HEK293 (cell line): ENCODE data around the gene PLCB1.
A peak's percentile ranks its signal among the peaks of the same experiment; 100 is the strongest.

ENCODE experiments used
- CTCF ChIA-PET: fragments of 350-600 bp; formaldehyde crosslinking; extraction: SDS; loops from one replicate; lab custom pipeline; 2021; ENCODE audit warnings: antibody characterized with exemption; lab: Yijun Ruan, JAX
- POLR2A ChIA-PET: fragments of 300-600 bp; formaldehyde crosslinking; extraction: SDS; loops from one replicate; lab custom pipeline; 2020; ENCODE audit warnings: antibody characterized with exemption, inconsistent platforms; lab: Yijun Ruan, JAX
- H3K27ac ChIP-seq: fragments of 200-500 bp; sonication (Bioruptor generic); 2 replicates; pipeline ENCODE4 v1.5.1; 2014; ENCODE audit warnings: low read depth, low read length, control low read depth, inconsistent platforms; ENCODE audit errors: extremely low read depth
- H3K36me3 ChIP-seq, 2 experiments: fragments of 200-500 bp in 1 of 2; sonication (Bioruptor generic) in 1 of 2; 1 replicate in 1 of 2; 2 replicates in 1 of 2; pipeline ENCODE4 v1.5.1; 2014 to 2017; ENCODE audit warnings: inconsistent platforms in 2 of 2, low read length in 2 of 2; ENCODE audit not compliant: control insufficient read depth in 2 of 2, insufficient read depth in 1 of 2
- H3K4me1 ChIP-seq: fragments of 200-500 bp; sonication (Bioruptor generic); 2 replicates; pipeline ENCODE4 v1.5.1; 2014; ENCODE audit warnings: mild to moderate bottlenecking, low read length, inconsistent platforms; ENCODE audit not compliant: control insufficient read depth, insufficient read depth
- H3K4me3 ChIP-seq: 2 replicates; pipeline ENCODE4 v1.5.1; 2011; ENCODE audit warnings: low read depth, mild to moderate bottlenecking, control low read depth, low read length, moderate library complexity
- H3K9me3 ChIP-seq: fragments of 200-500 bp; sonication (Bioruptor generic); 2 replicates; pipeline ENCODE4 v1.5.1; 2014; ENCODE audit warnings: low read depth, low read length, inconsistent platforms; ENCODE audit not compliant: control insufficient read depth, insufficient read depth
- ATF2 ChIP-seq: fragments of 450-650 bp; formaldehyde crosslinking; IDR thresholded peaks from 2 replicates; pipeline ENCODE4 v1.5.1; 2016; ENCODE audit warnings: missing biosample characterization, missing genetic modification characterization, low read depth
- CTCF ChIP-seq: fragments of 450-650 bp; formaldehyde crosslinking; IDR thresholded peaks from 2 replicates; pipeline ENCODE4 v1.5.1; 2016; ENCODE audit warnings: missing biosample characterization, missing genetic modification characterization
- GLI2 ChIP-seq: fragments of 450-650 bp; formaldehyde crosslinking; IDR thresholded peaks from 2 replicates; pipeline ENCODE4; 2017; ENCODE audit warnings: missing biosample characterization, missing genetic modification characterization, low read depth, borderline replicate concordance
- KLF10 ChIP-seq: fragments of 450-650 bp; IDR thresholded peaks from 2 replicates; pipeline ENCODE4 v1.5.1; 2018; ENCODE audit warnings: missing biosample characterization, mild to moderate bottlenecking, missing genetic modification characterization
- ZBTB20 ChIP-seq: fragments of 450-650 bp; formaldehyde crosslinking; IDR thresholded peaks from 2 replicates; pipeline ENCODE4 v1.5.1; 2016; ENCODE audit warnings: missing biosample characterization, missing genetic modification characterization
- ZBTB8A ChIP-seq: fragments of 450-650 bp; formaldehyde crosslinking; IDR thresholded peaks from 2 replicates; pipeline ENCODE4 v1.5.1; 2016; ENCODE audit warnings: missing biosample characterization, missing genetic modification characterization
- ZIC2 ChIP-seq: fragments of 450-650 bp; formaldehyde crosslinking; IDR thresholded peaks from 2 replicates; pipeline ENCODE4 v1.5.1; 2016; ENCODE audit warnings: missing biosample characterization, missing genetic modification characterization
- ZNF112 ChIP-seq: fragments of 450-650 bp; formaldehyde crosslinking; IDR thresholded peaks from 2 replicates; pipeline ENCODE4 v1.5.0; 2017; ENCODE audit warnings: missing biosample characterization, missing genetic modification characterization
- ZNF223 ChIP-seq: fragments of 450-650 bp; formaldehyde crosslinking; IDR thresholded peaks from 2 replicates; pipeline ENCODE4 v1.5.1; 2016; ENCODE audit warnings: missing biosample characterization, missing genetic modification characterization
- ZNF335 ChIP-seq: fragments of 450-650 bp; formaldehyde crosslinking; conservative IDR thresholded peaks from 2 replicates; pipeline ENCODE4 v1.5.1; 2016; ENCODE audit warnings: missing biosample characterization, missing genetic modification characterization
- ZNF362 ChIP-seq: fragments of 450-650 bp; formaldehyde crosslinking; IDR thresholded peaks from 2 replicates; pipeline ENCODE4 v1.5.1; 2016; ENCODE audit warnings: missing biosample characterization, missing genetic modification characterization
- ZNF391 ChIP-seq: fragments of 450-650 bp; formaldehyde crosslinking; IDR thresholded peaks from 2 replicates; pipeline ENCODE4 v1.5.1; 2016; ENCODE audit warnings: low read depth, missing biosample characterization, missing genetic modification characterization, borderline replicate concordance
- ZNF416 ChIP-seq: fragments of 450-650 bp; formaldehyde crosslinking; IDR thresholded peaks from 2 replicates; pipeline ENCODE4 v1.5.1; 2016; ENCODE audit warnings: missing biosample characterization, missing genetic modification characterization
- ZNF510 ChIP-seq: fragments of 450-650 bp; formaldehyde crosslinking; IDR thresholded peaks from 2 replicates; pipeline ENCODE4 v1.5.1; 2018; ENCODE audit warnings: mild to moderate bottlenecking, missing genetic modification characterization, missing biosample characterization; ENCODE audit not compliant: insufficient replicate concordance
- ZNF529 ChIP-seq: fragments of 450-650 bp; formaldehyde crosslinking; IDR thresholded peaks from 2 replicates; pipeline ENCODE4 v1.5.1; 2017; ENCODE audit warnings: missing genetic modification characterization, missing biosample characterization; ENCODE audit not compliant: insufficient replicate concordance
- ZNF571 ChIP-seq: fragments of 450-650 bp; formaldehyde crosslinking; IDR thresholded peaks from 2 replicates; pipeline ENCODE4 v1.5.0; 2017; ENCODE audit warnings: missing biosample characterization, missing genetic modification characterization
- ZNF600 ChIP-seq: fragments of 450-650 bp; formaldehyde crosslinking; IDR thresholded peaks from 2 replicates; pipeline ENCODE4 v1.5.1; 2016; ENCODE audit warnings: missing biosample characterization, missing genetic modification characterization
- ZNF624 ChIP-seq: fragments of 450-650 bp; formaldehyde crosslinking; IDR thresholded peaks from 2 replicates; pipeline ENCODE4 v1.5.1; 2017; ENCODE audit warnings: missing biosample characterization, missing genetic modification characterization
- ZNF654 ChIP-seq: fragments of 450-650 bp; formaldehyde crosslinking; IDR thresholded peaks from 2 replicates; pipeline ENCODE4 v1.5.1; 2016; ENCODE audit warnings: low read depth, missing biosample characterization, missing genetic modification characterization
- ZNF704 ChIP-seq: fragments of 450-650 bp; formaldehyde crosslinking; IDR thresholded peaks from 2 replicates; pipeline ENCODE4 v1.5.1; 2016; ENCODE audit warnings: missing biosample characterization, missing genetic modification characterization
- TF ChIP-seq, protein P1 (sequence below): fragments of 450-650 bp; formaldehyde crosslinking; IDR thresholded peaks from 2 replicates; pipeline ENCODE4 v1.5.1; 2016; ENCODE audit warnings: missing biosample characterization, missing genetic modification characterization

Gene PLCB1

DNA sequence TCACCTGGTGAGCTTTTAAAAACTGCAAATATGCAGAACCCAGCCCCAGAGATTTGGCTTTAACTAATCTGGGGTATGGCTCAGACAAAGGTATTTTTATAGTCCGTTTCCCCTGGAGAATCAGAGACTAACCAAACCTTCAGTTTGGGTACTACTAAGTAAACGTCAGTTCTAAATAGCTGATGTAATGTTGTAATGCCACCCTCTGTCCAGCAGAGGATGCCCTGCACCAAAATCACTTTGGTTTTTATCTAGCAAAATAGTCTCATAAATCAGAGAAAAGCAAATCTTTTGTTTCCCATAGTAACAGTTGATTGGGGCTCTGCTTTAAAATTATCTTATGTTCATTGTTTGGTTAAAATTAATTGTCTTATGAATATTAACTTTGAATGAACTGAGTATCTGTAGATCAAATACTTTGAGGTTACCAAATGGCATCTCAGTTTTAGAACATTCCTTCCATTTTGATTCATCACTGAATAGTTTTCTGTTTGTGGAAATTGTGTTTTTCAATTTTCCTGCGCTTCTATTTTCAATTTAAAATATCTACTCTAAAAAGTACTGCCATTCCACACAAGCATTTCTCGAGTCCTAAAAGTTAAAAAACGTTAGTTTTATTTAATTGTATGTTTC is 658.5 kb downstream of the PLCB1 start:
- Histone ChIP-seq H3K9me3 (no peaks in the 10 kb centered on the region), H3K4me3 (no peak overlapping the region), H3K36me3 (peaks cover 0 to 7% of the 10 kb centered on the region in 2 experiments; a peak in 1 of 3 replicates), H3K4me1 (no peaks in the 10 kb centered on the region), H3K27ac (no peak overlapping the region)
- TF ChIP-seq ZNF223 (tag by site-specific recombination) (no peak), ZNF654 (tag by site-specific recombination) (peak; percentile 71), ATF2 (tag by site-specific recombination) (peak; percentile 52; the same call in 1 of the 2 replicates), ZNF362 (no peak), CTCF (tag by site-specific recombination) (peak; percentile 31; the same call in 1 of the 2 replicates)
- ChIA-PET CTCF (interaction anchor here (0.6 to 4.9 kb wide), 19 partner anchors 9 to 632 kb away, joined by 3 to 37 read pairs (median 4); no protein-coding TSS in a partner anchor), POLR2A (no interaction called here)

DNA sequence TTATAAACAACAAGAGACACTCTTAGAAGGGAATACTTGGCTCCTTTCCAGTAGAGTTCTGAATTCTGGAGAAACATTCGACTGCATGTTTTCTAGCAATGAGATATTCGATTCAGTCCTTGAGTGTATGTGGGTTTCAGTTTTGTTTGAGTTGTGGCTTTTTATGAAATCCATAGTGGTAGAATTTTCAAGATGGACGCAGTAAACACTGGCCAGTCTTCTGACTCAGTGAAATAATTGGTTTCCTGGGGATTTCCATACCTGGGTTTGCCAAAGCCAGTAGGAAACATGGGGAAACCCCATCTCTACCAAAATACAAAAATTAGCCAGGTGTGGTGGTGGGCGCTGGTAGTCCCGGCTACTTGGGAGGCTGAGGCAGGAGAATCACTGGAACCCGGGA is 663.3 kb downstream of the PLCB1 start:
- Histone ChIP-seq H3K4me3 (no peak overlapping the region), H3K27ac (no peak overlapping the region), H3K4me1 (no peaks in the 10 kb centered on the region), H3K9me3 (no peaks in the 10 kb centered on the region), H3K36me3 (peaks cover 0 to 4% of the 10 kb centered on the region in 2 experiments; a peak in 1 of 3 replicates)
- ChIA-PET POLR2A (no interaction called here), CTCF (no interaction called here)
- TF ChIP-seq ZBTB8A (tag by site-specific recombination) = no peak
- TF ChIP-seq ZNF529 (tag by site-specific recombination) = no peak
- no peak for TF ChIP-seq ZIC2 (tag by site-specific recombination)
- TF ChIP-seq GLI2 (tag by site-specific recombination) = no peak
- TF ChIP-seq ZNF335 = no peak
- TF ChIP-seq ZNF391 = no peak
- TF ChIP-seq ZBTB20 = no peak
- no peak for TF ChIP-seq ZNF624 (tag by site-specific recombination)
- no peak for TF ChIP-seq ZNF510
- TF ChIP-seq ZNF571 = no peak
- no peak for TF ChIP-seq ZNF362
- no peak for TF ChIP-seq ZNF600 (tag by site-specific recombination)
- TF ChIP-seq KLF10 (tag by site-specific recombination) = no peak
- TF ChIP-seq ZNF112 = no peak
- no peak for TF ChIP-seq ZNF416 (tag by site-specific recombination)
- no peak for TF ChIP-seq ZNF704
- TF ChIP-seq, protein P1, sequence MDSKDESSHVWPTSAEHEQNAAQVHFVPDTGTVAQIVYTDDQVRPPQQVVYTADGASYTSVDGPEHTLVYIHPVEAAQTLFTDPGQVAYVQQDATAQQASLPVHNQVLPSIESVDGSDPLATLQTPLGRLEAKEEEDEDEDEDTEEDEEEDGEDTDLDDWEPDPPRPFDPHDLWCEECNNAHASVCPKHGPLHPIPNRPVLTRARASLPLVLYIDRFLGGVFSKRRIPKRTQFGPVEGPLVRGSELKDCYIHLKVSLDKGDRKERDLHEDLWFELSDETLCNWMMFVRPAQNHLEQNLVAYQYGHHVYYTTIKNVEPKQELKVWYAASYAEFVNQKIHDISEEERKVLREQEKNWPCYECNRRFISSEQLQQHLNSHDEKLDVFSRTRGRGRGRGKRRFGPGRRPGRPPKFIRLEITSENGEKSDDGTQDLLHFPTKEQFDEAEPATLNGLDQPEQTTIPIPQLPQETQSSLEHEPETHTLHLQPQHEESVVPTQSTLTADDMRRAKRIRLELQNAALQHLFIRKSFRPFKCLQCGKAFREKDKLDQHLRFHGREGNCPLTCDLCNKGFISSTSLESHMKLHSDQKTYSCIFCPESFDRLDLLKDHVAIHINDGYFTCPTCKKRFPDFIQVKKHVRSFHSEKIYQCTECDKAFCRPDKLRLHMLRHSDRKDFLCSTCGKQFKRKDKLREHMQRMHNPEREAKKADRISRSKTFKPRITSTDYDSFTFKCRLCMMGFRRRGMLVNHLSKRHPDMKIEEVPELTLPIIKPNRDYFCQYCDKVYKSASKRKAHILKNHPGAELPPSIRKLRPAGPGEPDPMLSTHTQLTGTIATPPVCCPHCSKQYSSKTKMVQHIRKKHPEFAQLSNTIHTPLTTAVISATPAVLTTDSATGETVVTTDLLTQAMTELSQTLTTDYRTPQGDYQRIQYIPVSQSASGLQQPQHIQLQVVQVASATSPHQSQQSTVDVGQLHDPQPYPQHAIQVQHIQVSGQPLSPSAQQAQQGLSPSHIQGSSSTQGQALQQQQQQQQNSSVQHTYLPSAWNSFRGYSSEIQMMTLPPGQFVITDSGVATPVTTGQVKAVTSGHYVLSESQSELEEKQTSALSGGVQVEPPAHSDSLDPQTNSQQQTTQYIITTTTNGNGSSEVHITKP (tag by site-specific recombination) = no peak
